ENCODE data around the gene POFUT2. TPM values are rescaled to one million over a fixed set of nuclear protein-coding genes. Genes with fewer than 3 reads are reported as not detected.

The POFUT2 gene
- total RNA-seq, 2 experiments from 2014 or later, result 17.0 to 20.5 TPM

DNA sequence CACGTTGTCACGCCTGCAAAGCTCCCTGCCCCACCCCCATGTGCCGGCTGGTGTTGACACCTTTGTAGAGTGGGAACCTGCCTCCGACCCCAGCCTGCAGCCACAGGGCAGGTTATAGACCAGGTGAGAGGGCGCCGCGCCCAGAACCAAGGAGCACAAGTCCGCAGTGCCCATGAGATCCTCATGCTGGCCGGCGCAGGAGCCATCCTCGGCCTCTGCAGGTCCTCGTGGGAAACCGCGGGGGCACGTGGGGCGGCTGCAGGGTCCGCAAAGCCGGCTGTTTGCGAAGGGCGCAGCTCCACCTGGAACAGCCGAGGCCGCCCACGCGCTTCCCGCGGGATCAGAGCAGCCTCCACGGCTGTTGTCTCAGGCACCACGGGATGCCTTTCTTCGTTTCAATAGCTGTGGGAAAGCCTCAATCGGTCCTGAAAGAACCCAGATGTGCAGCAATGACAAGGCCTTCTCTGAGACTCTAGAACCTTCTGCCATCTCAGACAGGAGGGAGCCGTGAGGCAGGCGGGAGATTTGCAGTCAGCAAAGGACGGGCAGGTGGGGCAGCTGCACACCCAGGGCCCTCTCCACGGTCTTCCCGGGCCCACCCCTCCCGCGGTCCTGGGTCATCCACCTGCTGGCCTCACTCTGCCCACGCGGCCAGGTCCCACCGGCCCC is 29.9 kb downstream of the POFUT2 start:
- intact Hi-C loops (cut with micrococcal nuclease; ENCODE audit: unreplicated experiment), result no loop called here
- BruUV-seq (replicated peaks), result no TSS peak
- Histone ChIP-seq H3K79me2 (ENCODE audit: insufficient read depth, low read depth, low read length) (no peaks in the 10 kb centered on the region), H3K4me1 (ENCODE audit: insufficient read depth, low read length, poor library complexity, severe bottlenecking) (peaks cover 7% of the 10 kb centered on the region), H3K4me2 (ENCODE audit: low read length) (no peak overlapping the region), H3K9me3 (ENCODE audit: low read length) (no peaks in the 10 kb centered on the region), H2AFZ (ENCODE audit: low read length) (no peak overlapping the region), H3K4me3 (ENCODE audit: low read depth, low read length, poor library complexity, severe bottlenecking) (no peak overlapping the region), H3K27ac (ENCODE audit: low read depth, low read length, poor library complexity, severe bottlenecking) (no peak overlapping the region), H3K36me3 (ENCODE audit: insufficient read depth, low read length) (no peaks in the 10 kb centered on the region), H4K20me1 (ENCODE audit: insufficient read depth, low read length) (no peaks in the 10 kb centered on the region), H3K9me2 (ENCODE audit: insufficient read depth, low read length) (no peaks in the 10 kb centered on the region)
- DNase-seq (ENCODE audit: low spot score), result no peak
- TF ChIP-seq, protein P1, sequence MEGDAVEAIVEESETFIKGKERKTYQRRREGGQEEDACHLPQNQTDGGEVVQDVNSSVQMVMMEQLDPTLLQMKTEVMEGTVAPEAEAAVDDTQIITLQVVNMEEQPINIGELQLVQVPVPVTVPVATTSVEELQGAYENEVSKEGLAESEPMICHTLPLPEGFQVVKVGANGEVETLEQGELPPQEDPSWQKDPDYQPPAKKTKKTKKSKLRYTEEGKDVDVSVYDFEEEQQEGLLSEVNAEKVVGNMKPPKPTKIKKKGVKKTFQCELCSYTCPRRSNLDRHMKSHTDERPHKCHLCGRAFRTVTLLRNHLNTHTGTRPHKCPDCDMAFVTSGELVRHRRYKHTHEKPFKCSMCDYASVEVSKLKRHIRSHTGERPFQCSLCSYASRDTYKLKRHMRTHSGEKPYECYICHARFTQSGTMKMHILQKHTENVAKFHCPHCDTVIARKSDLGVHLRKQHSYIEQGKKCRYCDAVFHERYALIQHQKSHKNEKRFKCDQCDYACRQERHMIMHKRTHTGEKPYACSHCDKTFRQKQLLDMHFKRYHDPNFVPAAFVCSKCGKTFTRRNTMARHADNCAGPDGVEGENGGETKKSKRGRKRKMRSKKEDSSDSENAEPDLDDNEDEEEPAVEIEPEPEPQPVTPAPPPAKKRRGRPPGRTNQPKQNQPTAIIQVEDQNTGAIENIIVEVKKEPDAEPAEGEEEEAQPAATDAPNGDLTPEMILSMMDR (conservative IDR thresholded peaks at IDR 0.05; ENCODE audit: low read length), result no peak
- no peak for TF ChIP-seq EZH2phosphoT487 (IDR thresholded peaks at IDR 0.05; ENCODE audit: borderline replicate concordance, low read depth, low read length)
- ChIA-PET POLR2A (no interaction called here), CTCF (ENCODE audit: unreplicated experiment) (no interaction called here)

DNA sequence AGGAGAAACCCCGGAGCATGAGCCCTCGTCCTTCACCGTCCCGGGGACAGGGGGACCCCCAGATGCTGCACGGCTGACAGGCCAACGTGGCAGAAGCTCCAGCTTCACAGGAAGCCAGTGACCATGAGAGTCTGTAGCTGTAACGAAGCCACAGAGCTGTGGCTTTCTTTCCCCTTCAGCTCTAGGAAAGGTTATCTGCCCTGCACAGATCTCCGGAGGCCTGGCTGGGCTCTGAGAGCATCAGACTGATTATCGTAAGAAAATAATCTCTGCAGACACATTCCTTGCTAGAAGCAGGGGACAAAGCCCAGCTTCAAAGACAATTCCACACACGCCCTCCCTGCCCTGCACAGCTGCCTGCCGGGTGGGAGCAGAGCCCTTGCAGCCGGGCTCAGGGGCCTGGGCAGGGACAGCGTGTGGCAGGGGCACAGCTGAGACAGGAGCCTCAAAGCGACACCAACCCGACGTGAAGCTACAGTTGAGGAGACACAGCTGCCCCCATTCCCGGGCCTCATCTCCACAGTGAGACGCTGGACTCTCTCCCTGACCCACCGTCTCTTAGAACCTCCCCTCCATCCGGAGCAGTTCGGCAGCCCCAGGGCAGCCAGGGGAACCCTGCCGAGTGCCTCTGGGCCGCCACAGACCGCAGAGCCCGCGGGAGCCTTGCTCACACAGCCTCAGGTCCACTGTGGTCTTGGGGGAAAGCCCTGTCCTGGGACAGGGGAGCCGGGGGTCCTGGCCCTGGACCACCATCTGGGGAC is 30.6 kb downstream of the POFUT2 start:
- Histone ChIP-seq H3K36me3 (ENCODE audit: insufficient read depth, low read length) (no peaks in the 10 kb centered on the region), H3K9me2 (ENCODE audit: insufficient read depth, low read length) (no peaks in the 10 kb centered on the region), H3K4me3 (ENCODE audit: low read depth, low read length, poor library complexity, severe bottlenecking) (no peak overlapping the region), H3K27ac (ENCODE audit: low read depth, low read length, poor library complexity, severe bottlenecking) (no peak overlapping the region), H3K4me2 (ENCODE audit: low read length) (no peak overlapping the region), H4K20me1 (ENCODE audit: insufficient read depth, low read length) (no peaks in the 10 kb centered on the region), H2AFZ (ENCODE audit: low read length) (no peak overlapping the region), H3K9me3 (ENCODE audit: low read length) (no peaks in the 10 kb centered on the region), H3K4me1 (ENCODE audit: insufficient read depth, low read length, poor library complexity, severe bottlenecking) (peaks cover 7% of the 10 kb centered on the region), H3K79me2 (ENCODE audit: insufficient read depth, low read depth, low read length) (no peaks in the 10 kb centered on the region)
- no TSS peak for BruUV-seq (replicated peaks)
- ChIA-PET POLR2A (interaction anchor here (0.7 kb wide), 1 partner anchor 1248 kb away, joined by 3 read pairs; no protein-coding TSS in a partner anchor), CTCF (ENCODE audit: unreplicated experiment) (no interaction called here)
- intact Hi-C loops (cut with micrococcal nuclease; ENCODE audit: unreplicated experiment), result no loop called here
- TF ChIP-seq, protein P1 (conservative IDR thresholded peaks at IDR 0.05; ENCODE audit: low read length), result no peak
- no peak for TF ChIP-seq EZH2phosphoT487 (IDR thresholded peaks at IDR 0.05; ENCODE audit: borderline replicate concordance, low read depth, low read length)
- no peak for DNase-seq (ENCODE audit: low spot score)
